Measurements from ENCODE around the gene FOXL2. TPM values are rescaled to one million over a fixed set of nuclear protein-coding genes. Genes with fewer than 3 reads are reported as not detected.
A peak's percentile ranks its signal among the peaks of the same experiment; 100 is the strongest.

FOXL2 gene
- total and polyA plus RNA-seq, 2 of the 13 experiments (the other 11 are each of a cell fraction or from before 2014, with no cell fraction given): not detected

DNA sequence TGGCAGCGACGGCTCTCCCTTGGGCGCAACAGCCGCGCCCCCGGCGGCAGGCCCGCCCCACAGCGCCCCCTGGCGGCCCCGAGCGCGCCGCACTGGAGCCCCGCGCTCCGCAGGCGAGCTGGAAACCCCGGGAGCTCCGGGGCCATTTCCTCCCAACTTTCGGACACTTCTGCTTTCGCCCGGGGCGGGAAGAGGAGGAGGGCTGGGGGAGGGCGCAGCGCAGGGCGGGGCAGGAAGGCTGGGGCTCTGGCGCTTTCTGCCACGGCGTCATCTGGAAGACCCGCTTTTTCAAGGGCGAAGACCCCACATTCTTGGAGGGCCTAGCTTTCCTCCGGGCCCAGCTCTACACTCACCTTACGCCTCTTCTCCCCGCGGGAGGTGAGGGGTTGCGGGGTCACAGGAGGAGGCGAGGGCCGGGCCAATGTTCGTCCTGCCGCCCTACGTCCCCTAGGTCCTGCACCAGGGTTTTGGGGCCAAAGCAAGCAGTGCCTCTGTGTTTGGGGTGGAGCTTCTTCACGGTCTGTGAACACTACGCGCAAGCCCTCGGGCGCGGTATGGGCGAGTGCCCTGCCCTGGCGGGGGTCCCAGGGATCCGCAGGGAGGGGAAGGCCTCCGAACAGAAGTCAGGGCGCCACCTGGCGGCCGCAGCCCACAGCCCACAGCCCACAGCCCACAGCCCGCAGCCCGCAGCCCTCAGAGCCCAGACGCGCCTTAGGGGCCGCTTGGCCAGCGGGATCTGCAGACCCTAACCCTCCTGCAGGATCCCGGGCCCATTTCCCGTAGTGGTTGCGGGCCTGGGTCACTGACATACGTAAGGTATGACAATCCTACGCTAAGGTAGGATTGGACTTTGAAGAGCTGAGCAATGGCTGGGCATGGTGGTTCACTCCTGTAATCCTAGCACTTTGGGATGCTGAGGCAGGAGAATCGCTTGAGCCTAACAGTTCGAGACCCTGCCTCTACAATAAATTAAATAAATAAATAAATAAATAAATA is 31.1 kb downstream of the FOXL2 start (continued):
- TF ChIP-seq, protein P1, sequence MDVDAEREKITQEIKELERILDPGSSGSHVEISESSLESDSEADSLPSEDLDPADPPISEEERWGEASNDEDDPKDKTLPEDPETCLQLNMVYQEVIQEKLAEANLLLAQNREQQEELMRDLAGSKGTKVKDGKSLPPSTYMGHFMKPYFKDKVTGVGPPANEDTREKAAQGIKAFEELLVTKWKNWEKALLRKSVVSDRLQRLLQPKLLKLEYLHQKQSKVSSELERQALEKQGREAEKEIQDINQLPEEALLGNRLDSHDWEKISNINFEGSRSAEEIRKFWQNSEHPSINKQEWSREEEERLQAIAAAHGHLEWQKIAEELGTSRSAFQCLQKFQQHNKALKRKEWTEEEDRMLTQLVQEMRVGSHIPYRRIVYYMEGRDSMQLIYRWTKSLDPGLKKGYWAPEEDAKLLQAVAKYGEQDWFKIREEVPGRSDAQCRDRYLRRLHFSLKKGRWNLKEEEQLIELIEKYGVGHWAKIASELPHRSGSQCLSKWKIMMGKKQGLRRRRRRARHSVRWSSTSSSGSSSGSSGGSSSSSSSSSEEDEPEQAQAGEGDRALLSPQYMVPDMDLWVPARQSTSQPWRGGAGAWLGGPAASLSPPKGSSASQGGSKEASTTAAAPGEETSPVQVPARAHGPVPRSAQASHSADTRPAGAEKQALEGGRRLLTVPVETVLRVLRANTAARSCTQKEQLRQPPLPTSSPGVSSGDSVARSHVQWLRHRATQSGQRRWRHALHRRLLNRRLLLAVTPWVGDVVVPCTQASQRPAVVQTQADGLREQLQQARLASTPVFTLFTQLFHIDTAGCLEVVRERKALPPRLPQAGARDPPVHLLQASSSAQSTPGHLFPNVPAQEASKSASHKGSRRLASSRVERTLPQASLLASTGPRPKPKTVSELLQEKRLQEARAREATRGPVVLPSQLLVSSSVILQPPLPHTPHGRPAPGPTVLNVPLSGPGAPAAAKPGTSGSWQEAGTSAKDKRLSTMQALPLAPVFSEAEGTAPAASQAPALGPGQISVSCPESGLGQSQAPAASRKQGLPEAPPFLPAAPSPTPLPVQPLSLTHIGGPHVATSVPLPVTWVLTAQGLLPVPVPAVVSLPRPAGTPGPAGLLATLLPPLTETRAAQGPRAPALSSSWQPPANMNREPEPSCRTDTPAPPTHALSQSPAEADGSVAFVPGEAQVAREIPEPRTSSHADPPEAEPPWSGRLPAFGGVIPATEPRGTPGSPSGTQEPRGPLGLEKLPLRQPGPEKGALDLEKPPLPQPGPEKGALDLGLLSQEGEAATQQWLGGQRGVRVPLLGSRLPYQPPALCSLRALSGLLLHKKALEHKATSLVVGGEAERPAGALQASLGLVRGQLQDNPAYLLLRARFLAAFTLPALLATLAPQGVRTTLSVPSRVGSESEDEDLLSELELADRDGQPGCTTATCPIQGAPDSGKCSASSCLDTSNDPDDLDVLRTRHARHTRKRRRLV (CRISPR knock-in tag; IDR thresholded peaks at IDR 0.05): no peak
- TF ChIP-seq, protein P2, sequence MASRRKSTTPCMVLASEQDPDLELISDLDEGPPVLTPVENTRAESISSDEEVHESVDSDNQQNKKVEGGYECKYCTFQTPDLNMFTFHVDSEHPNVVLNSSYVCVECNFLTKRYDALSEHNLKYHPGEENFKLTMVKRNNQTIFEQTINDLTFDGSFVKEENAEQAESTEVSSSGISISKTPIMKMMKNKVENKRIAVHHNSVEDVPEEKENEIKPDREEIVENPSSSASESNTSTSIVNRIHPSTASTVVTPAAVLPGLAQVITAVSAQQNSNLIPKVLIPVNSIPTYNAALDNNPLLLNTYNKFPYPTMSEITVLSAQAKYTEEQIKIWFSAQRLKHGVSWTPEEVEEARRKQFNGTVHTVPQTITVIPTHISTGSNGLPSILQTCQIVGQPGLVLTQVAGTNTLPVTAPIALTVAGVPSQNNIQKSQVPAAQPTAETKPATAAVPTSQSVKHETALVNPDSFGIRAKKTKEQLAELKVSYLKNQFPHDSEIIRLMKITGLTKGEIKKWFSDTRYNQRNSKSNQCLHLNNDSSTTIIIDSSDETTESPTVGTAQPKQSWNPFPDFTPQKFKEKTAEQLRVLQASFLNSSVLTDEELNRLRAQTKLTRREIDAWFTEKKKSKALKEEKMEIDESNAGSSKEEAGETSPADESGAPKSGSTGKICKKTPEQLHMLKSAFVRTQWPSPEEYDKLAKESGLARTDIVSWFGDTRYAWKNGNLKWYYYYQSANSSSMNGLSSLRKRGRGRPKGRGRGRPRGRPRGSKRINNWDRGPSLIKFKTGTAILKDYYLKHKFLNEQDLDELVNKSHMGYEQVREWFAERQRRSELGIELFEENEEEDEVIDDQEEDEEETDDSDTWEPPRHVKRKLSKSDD (CRISPR knock-in tag; IDR thresholded peaks at IDR 0.05; ENCODE audit: low read depth): 0 out of 2 replicates have a peak, but pooled peaks have one; percentile 9
- TF ChIP-seq, protein P3, sequence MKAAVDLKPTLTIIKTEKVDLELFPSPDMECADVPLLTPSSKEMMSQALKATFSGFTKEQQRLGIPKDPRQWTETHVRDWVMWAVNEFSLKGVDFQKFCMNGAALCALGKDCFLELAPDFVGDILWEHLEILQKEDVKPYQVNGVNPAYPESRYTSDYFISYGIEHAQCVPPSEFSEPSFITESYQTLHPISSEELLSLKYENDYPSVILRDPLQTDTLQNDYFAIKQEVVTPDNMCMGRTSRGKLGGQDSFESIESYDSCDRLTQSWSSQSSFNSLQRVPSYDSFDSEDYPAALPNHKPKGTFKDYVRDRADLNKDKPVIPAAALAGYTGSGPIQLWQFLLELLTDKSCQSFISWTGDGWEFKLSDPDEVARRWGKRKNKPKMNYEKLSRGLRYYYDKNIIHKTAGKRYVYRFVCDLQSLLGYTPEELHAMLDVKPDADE (CRISPR knock-in tag; IDR thresholded peaks at IDR 0.05): no peak
- TF ChIP-seq ZNF468 (CRISPR knock-in tag; IDR thresholded peaks at IDR 0.05) (no peak), ZNF230 (CRISPR knock-in tag; IDR thresholded peaks at IDR 0.05) (no peak), ZNF451 (CRISPR knock-in tag; IDR thresholded peaks at IDR 0.05) (peak; percentile 68; the same call in 1 of the 2 replicates), HES4 (CRISPR knock-in tag; IDR thresholded peaks at IDR 0.05; ENCODE audit: borderline replicate concordance) (0 out of 2 replicates have a peak, but pooled peaks have one; percentile 46), ZNF883 (CRISPR knock-in tag; IDR thresholded peaks at IDR 0.05; ENCODE audit: not compliant biosample characterization) (peak; percentile 41), SNAI1 (CRISPR knock-in tag; IDR thresholded peaks at IDR 0.05; ENCODE audit: borderline replicate concordance) (no peak), SIX4 (CRISPR knock-in tag; IDR thresholded peaks at IDR 0.05) (no peak), NCOA2 (CRISPR knock-in tag; IDR thresholded peaks at IDR 0.05) (no peak), NPAS2 (CRISPR knock-in tag; IDR thresholded peaks at IDR 0.05; ENCODE audit: borderline replicate concordance) (no peak), ONECUT2 (CRISPR knock-in tag; IDR thresholded peaks at IDR 0.05) (no peak), KLF9 (CRISPR knock-in tag; IDR thresholded peaks at IDR 0.05; ENCODE audit: low read depth) (no peak), ZFP41 (CRISPR knock-in tag; IDR thresholded peaks at IDR 0.05; ENCODE audit: borderline replicate concordance) (no peak), TAF15 (IDR thresholded peaks at IDR 0.05; ENCODE audit: low read depth, low read length, poor library complexity, severe bottlenecking) (no peak)
- TF ChIP-seq, protein P4, sequence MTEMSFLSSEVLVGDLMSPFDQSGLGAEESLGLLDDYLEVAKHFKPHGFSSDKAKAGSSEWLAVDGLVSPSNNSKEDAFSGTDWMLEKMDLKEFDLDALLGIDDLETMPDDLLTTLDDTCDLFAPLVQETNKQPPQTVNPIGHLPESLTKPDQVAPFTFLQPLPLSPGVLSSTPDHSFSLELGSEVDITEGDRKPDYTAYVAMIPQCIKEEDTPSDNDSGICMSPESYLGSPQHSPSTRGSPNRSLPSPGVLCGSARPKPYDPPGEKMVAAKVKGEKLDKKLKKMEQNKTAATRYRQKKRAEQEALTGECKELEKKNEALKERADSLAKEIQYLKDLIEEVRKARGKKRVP (CRISPR knock-in tag; IDR thresholded peaks at IDR 0.05): 0 out of 4 replicates have a peak, but pooled peaks of 1 of the 2 experiments have one; percentile 7
